SK-N-SH (cell line): ENCODE measurements around the gene PPP2R3C. TPM values are rescaled to one million over a fixed set of nuclear protein-coding genes. Genes with fewer than 3 reads are reported as not detected.

Experiments used
- CTCF ChIA-PET: fragments of 300-600, 350-600 bp; formaldehyde crosslinking; extraction: SDS; loops from one replicate; lab custom pipeline; 2021; lab: Yijun Ruan, JAX
- POLR2A ChIA-PET: fragments of 350-600 bp; sonication (Branson Sonifier 250); formaldehyde crosslinking; extraction: SDS; loops from one replicate; lab custom pipeline; 2020; ENCODE audit warnings: antibody characterized with exemption, inconsistent platforms; lab: Yijun Ruan, JAX
- DNase-seq: peaks from one replicate; pipeline ENCODE4 v3.0.0; 2012
- H2AFZ ChIP-seq: fragments of 200-600 bp; sonication (generic); 2 replicates; pipeline ENCODE4 v1.8.1; 2016; ENCODE audit warnings: antibody characterized with exemption, mild to moderate bottlenecking, low read depth
- H3F3A ChIP-seq: fragments of 200-600 bp; sonication (generic); replicated peaks from 2 replicates; pipeline ENCODE3; 2016; ENCODE audit warnings: antibody characterized with exemption, mild to moderate bottlenecking; ENCODE audit not compliant: insufficient read depth
- H3K27ac ChIP-seq, 2 experiments: fragments of 200-500 bp in 1 of 2; fragments of 200-600 bp in 1 of 2; sonication (Bioruptor generic) in 1 of 2; sonication (generic), shearing (Covaris generic) in 1 of 2; 2 replicates each; pipeline versions ENCODE4 v1.5.1 to v1.6.1; 2014 to 2016; ENCODE audit warnings: low read depth in 2 of 2, inconsistent platforms in 1 of 2, low read length in 1 of 2, mild to moderate bottlenecking in 1 of 2, mixed read lengths in 1 of 2
- H3K27me3 ChIP-seq: fragments of 200-600 bp; sonication (generic), shearing (Covaris generic); 2 replicates; pipeline ENCODE4 v1.6.1; 2016; ENCODE audit warnings: mixed run types; ENCODE audit not compliant: insufficient read depth
- H3K36me3 ChIP-seq, 2 experiments: fragments of 200-500 bp in 1 of 2; fragments of 200-600 bp in 1 of 2; sonication (Bioruptor generic) in 1 of 2; sonication (generic) in 1 of 2; replicated peaks in 1 of 2; 2 replicates each; pipeline versions ENCODE3 to v1.5.1; 2014 to 2016; ENCODE audit warnings: low read length in 1 of 2, mild to moderate bottlenecking in 1 of 2; ENCODE audit not compliant: insufficient read depth in 2 of 2, control insufficient read depth in 1 of 2
- H3K4me1 ChIP-seq, 2 experiments: fragments of 200-500 bp in 1 of 2; fragments of 200-600 bp in 1 of 2; sonication (Bioruptor generic) in 1 of 2; sonication (generic), shearing (Covaris generic) in 1 of 2; 2 replicates each; pipeline versions ENCODE4 v1.5.1 to v1.6.1; 2014 to 2016; ENCODE audit warnings: low read depth in 1 of 2, low read length in 1 of 2, mixed run types in 1 of 2; ENCODE audit not compliant: insufficient read depth in 2 of 2, control insufficient read depth in 1 of 2
- H3K4me2 ChIP-seq: fragments of 200-600 bp; sonication (generic), shearing (Covaris generic); 2 replicates; pipeline ENCODE4 v1.6.1; 2017; ENCODE audit warnings: mixed run types
- H3K4me3 ChIP-seq, 2 experiments: fragments of 200-500 bp in 1 of 2; fragments of 200-600 bp in 1 of 2; sonication (Bioruptor generic) in 1 of 2; sonication (generic), shearing (Covaris generic) in 1 of 2; 2 replicates each; pipeline versions ENCODE4 v1.5.1 to v1.8.1; 2014 to 2016; ENCODE audit warnings: low read depth in 2 of 2, inconsistent platforms in 1 of 2, low read length in 1 of 2, mild to moderate bottlenecking in 1 of 2, mixed read lengths in 1 of 2, moderate library complexity in 1 of 2
- H3K79me2 ChIP-seq: fragments of 200-600 bp; sonication (generic); 2 replicates; pipeline ENCODE4 v1.8.1; 2017; ENCODE audit warnings: mild to moderate bottlenecking; ENCODE audit not compliant: insufficient read depth
- H3K9ac ChIP-seq: fragments of 200-600 bp; sonication (generic); 2 replicates; pipeline ENCODE4 v1.6.1; 2017; ENCODE audit warnings: mixed run types
- H3K9me2 ChIP-seq: fragments of 200-600 bp; sonication (generic); 2 replicates; pipeline ENCODE4 v1.6.1; 2017; ENCODE audit warnings: mixed run types
- H3K9me3 ChIP-seq: fragments of 200-600 bp; sonication (generic); 2 replicates; pipeline ENCODE4 v1.6.1; 2017; ENCODE audit warnings: mixed run types, mild to moderate bottlenecking, moderate library complexity
- H4K20me1 ChIP-seq: fragments of 200-600 bp; sonication (generic); 2 replicates; pipeline ENCODE4 v1.6.1; 2017; ENCODE audit warnings: mild to moderate bottlenecking, mixed run types; ENCODE audit not compliant: insufficient read depth
- EZH2phosphoT487 ChIP-seq: fragments of 200-600 bp; sonication (generic); IDR thresholded peaks from 2 replicates; pipeline ENCODE4 v1.6.1; 2017; ENCODE audit warnings: low read depth, mixed run types, mild to moderate bottlenecking, antibody characterized with exemption, moderate library complexity, borderline replicate concordance
- FOXJ3 ChIP-seq: sonication (generic); formaldehyde crosslinking; IDR thresholded peaks from 2 replicates; pipeline ENCODE4 v1.5.1; 2020; ENCODE audit warnings: mild to moderate bottlenecking, missing genetic modification reagents
- NFIC ChIP-seq: IDR thresholded peaks from 2 replicates; pipeline ENCODE4 v1.4.0; 2012; ENCODE audit warnings: borderline replicate concordance
- POLR2AphosphoS5 ChIP-seq: IDR thresholded peaks from 2 replicates; pipeline ENCODE4 v1.6.1; 2012; ENCODE audit warnings: low read depth, low read length
- RAD21 ChIP-seq: IDR thresholded peaks from 2 replicates; pipeline ENCODE4 v1.6.1; 2012; ENCODE audit warnings: mild to moderate bottlenecking, low read length
- RFX5 ChIP-seq: IDR thresholded peaks from 2 replicates; pipeline ENCODE4 v1.6.1; 2012; ENCODE audit warnings: mild to moderate bottlenecking, improper control_type of control experiment, low read length
- SMC3 ChIP-seq: IDR thresholded peaks from 2 replicates; pipeline ENCODE4 v1.6.1; 2012; ENCODE audit warnings: low read depth, low read length, improper control_type of control experiment
- TAF1 ChIP-seq: IDR thresholded peaks from 2 replicates; pipeline ENCODE4 v1.6.1; 2012; ENCODE audit warnings: low read depth, mild to moderate bottlenecking, low read length, moderate library complexity, borderline replicate concordance
- TCF12 ChIP-seq: IDR thresholded peaks from 2 replicates; pipeline ENCODE4 v1.4.0; 2012
- WGBS: methylation state at CpG from one replicate; pipeline ENCODE4 v1.1.6; 2017; ENCODE audit warnings: low lambda C conversion rate; 5-methylcytosine and 5-hydroxymethylcytosine counted together
- polyA plus RNA-seq, 3 experiments: library from polyadenylated mRNA; depleted of rRNA; stranded (reverse); fragments of >200 nt; gene quantifications; 2 replicates each; pipeline ENCODE4 v1.2.3, GENCODE V29; 2012
- TF ChIP-seq, protein P1 (sequence below): IDR thresholded peaks from 2 replicates; pipeline ENCODE4; 2012
- TF ChIP-seq, protein P2 (sequence below): IDR thresholded peaks from 2 replicates; pipeline ENCODE4 v1.4.0; 2012; ENCODE audit warnings: low read depth, borderline replicate concordance
- TF ChIP-seq, protein P3 (sequence below): fragments of 150-350 bp; IDR thresholded peaks from 2 replicates; pipeline ENCODE4 v1.6.1; 2016; ENCODE audit warnings: mild to moderate bottlenecking, low read depth, low read length
- TF ChIP-seq, protein P4 (sequence below): fragments of 200-600 bp; sonication (generic); IDR thresholded peaks from 2 replicates; pipeline ENCODE4 v1.6.1; 2017; ENCODE audit warnings: antibody characterized with exemption, mild to moderate bottlenecking, moderate library complexity
- TF ChIP-seq, protein P5 (sequence below): IDR thresholded peaks from 2 replicates; pipeline ENCODE4 v1.6.1; 2012; ENCODE audit warnings: mild to moderate bottlenecking, low read depth, low read length, moderate library complexity
- TF ChIP-seq, protein P6 (sequence below): fragments of 150-350 bp; IDR thresholded peaks from 2 replicates; pipeline ENCODE4 v1.6.1; 2017; ENCODE audit warnings: antibody characterized with exemption, low read length, low read depth, borderline replicate concordance

Gene PPP2R3C
- polyA plus RNA-seq, 1 of the 3 experiments (the other 2 are of a cell fraction) = 6.2 TPM

DNA sequence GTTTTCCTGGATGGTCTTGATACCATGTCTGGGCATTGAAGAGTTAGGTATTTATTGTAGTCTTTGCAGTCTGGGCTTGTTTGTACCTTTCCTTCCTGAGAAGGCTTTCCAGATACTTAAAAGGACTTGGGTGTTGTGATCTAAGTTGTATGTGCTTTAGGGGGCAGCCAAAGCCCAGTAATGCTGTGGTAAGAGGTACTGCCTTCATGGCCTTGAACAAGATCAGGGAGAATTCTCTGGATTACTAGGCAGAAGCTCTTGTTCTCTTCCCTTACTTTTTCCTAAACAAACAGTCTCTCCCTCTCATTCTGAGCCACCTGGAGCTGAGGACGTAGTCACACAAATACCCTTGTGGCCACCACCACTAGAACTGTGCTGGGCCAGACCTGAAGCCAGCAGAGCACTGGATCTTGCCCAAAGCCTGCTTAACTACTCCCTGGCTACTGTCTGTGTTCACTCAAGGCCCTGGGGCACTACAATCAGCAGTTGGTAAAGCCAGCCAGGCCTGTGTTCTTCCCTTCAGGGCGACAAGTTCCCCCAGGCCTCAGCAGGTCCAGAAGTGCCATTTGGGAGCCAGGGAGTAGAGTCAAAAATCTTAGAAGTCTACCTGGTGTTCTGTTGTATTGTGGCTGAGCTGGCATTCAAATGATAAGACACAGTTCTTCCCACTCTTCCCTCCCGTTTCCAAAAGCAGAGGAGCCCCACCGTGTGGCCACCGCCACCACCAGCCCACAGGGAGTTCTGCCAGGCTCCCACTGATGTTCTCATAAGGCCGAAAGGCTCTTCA is 11.9 kb upstream of the PPP2R3C start:
- WGBS = 81% methylated on average over 6 of the region's 6 CpGs
- POLR2A ChIA-PET = no interaction called here
- no peaks in the 10 kb centered on the region for H4K20me1 ChIP-seq
- H3K9me2 ChIP-seq = no peaks in the 10 kb centered on the region
- H3K9me3 ChIP-seq = no peaks in the 10 kb centered on the region
- DNase-seq = no peak
- no peak overlapping the region for H3K4me3 ChIP-seq
- CTCF ChIA-PET = interaction anchor here (0.6 to 1.2 kb wide), 3 partner anchors 273 to 594 kb away, joined by 3 read pairs; no protein-coding TSS in a partner anchor
- no peaks in the 10 kb centered on the region for H3K4me1 ChIP-seq
- H3K27me3 ChIP-seq = no peaks in the 10 kb centered on the region
- no peak overlapping the region for H2AFZ ChIP-seq
- H3K36me3 ChIP-seq = peaks cover 7 to 24% of the 10 kb centered on the region in 2 experiments
- no peak overlapping the region for H3K9ac ChIP-seq
- H3K4me2 ChIP-seq = no peak overlapping the region
- no peak for TF ChIP-seq TCF12
- TF ChIP-seq, protein P1, sequence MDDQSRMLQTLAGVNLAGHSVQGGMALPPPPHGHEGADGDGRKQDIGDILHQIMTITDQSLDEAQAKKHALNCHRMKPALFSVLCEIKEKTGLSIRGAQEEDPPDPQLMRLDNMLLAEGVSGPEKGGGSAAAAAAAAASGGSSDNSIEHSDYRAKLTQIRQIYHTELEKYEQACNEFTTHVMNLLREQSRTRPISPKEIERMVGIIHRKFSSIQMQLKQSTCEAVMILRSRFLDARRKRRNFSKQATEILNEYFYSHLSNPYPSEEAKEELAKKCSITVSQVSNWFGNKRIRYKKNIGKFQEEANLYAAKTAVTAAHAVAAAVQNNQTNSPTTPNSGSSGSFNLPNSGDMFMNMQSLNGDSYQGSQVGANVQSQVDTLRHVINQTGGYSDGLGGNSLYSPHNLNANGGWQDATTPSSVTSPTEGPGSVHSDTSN = no peak
- TF ChIP-seq, protein P2, sequence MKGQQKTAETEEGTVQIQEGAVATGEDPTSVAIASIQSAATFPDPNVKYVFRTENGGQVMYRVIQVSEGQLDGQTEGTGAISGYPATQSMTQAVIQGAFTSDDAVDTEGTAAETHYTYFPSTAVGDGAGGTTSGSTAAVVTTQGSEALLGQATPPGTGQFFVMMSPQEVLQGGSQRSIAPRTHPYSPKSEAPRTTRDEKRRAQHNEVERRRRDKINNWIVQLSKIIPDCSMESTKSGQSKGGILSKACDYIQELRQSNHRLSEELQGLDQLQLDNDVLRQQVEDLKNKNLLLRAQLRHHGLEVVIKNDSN = no peak
- TF ChIP-seq NFIC = no peak
- TF ChIP-seq, protein P3, sequence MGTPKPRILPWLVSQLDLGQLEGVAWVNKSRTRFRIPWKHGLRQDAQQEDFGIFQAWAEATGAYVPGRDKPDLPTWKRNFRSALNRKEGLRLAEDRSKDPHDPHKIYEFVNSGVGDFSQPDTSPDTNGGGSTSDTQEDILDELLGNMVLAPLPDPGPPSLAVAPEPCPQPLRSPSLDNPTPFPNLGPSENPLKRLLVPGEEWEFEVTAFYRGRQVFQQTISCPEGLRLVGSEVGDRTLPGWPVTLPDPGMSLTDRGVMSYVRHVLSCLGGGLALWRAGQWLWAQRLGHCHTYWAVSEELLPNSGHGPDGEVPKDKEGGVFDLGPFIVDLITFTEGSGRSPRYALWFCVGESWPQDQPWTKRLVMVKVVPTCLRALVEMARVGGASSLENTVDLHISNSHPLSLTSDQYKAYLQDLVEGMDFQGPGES = no peak
- no peak for TF ChIP-seq EZH2phosphoT487
- no peak for TF ChIP-seq RAD21
- no peak for TF ChIP-seq FOXJ3
- TF ChIP-seq, protein P4, sequence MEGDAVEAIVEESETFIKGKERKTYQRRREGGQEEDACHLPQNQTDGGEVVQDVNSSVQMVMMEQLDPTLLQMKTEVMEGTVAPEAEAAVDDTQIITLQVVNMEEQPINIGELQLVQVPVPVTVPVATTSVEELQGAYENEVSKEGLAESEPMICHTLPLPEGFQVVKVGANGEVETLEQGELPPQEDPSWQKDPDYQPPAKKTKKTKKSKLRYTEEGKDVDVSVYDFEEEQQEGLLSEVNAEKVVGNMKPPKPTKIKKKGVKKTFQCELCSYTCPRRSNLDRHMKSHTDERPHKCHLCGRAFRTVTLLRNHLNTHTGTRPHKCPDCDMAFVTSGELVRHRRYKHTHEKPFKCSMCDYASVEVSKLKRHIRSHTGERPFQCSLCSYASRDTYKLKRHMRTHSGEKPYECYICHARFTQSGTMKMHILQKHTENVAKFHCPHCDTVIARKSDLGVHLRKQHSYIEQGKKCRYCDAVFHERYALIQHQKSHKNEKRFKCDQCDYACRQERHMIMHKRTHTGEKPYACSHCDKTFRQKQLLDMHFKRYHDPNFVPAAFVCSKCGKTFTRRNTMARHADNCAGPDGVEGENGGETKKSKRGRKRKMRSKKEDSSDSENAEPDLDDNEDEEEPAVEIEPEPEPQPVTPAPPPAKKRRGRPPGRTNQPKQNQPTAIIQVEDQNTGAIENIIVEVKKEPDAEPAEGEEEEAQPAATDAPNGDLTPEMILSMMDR = no peak
- TF ChIP-seq TAF1 = no peak
- no peak for TF ChIP-seq POLR2AphosphoS5
- TF ChIP-seq, protein P5, sequence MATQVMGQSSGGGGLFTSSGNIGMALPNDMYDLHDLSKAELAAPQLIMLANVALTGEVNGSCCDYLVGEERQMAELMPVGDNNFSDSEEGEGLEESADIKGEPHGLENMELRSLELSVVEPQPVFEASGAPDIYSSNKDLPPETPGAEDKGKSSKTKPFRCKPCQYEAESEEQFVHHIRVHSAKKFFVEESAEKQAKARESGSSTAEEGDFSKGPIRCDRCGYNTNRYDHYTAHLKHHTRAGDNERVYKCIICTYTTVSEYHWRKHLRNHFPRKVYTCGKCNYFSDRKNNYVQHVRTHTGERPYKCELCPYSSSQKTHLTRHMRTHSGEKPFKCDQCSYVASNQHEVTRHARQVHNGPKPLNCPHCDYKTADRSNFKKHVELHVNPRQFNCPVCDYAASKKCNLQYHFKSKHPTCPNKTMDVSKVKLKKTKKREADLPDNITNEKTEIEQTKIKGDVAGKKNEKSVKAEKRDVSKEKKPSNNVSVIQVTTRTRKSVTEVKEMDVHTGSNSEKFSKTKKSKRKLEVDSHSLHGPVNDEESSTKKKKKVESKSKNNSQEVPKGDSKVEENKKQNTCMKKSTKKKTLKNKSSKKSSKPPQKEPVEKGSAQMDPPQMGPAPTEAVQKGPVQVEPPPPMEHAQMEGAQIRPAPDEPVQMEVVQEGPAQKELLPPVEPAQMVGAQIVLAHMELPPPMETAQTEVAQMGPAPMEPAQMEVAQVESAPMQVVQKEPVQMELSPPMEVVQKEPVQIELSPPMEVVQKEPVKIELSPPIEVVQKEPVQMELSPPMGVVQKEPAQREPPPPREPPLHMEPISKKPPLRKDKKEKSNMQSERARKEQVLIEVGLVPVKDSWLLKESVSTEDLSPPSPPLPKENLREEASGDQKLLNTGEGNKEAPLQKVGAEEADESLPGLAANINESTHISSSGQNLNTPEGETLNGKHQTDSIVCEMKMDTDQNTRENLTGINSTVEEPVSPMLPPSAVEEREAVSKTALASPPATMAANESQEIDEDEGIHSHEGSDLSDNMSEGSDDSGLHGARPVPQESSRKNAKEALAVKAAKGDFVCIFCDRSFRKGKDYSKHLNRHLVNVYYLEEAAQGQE = no peak
- TF ChIP-seq, protein P6, sequence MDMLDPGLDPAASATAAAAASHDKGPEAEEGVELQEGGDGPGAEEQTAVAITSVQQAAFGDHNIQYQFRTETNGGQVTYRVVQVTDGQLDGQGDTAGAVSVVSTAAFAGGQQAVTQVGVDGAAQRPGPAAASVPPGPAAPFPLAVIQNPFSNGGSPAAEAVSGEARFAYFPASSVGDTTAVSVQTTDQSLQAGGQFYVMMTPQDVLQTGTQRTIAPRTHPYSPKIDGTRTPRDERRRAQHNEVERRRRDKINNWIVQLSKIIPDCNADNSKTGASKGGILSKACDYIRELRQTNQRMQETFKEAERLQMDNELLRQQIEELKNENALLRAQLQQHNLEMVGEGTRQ = no peak
- TF ChIP-seq SMC3 = no peak
- no peak for TF ChIP-seq RFX5
- peaks cover 46% of the 10 kb centered on the region; the same call in 1 of the 2 replicates for H3K79me2 ChIP-seq
- H3F3A ChIP-seq = no peaks in the 10 kb centered on the region
- no peak overlapping the region for H3K27ac ChIP-seq
